GM23248 (cell line): ENCODE measurements around the gene MAN2B2. TPM values are rescaled to one million over a fixed set of nuclear protein-coding genes. Genes with fewer than 3 reads are reported as not detected.
"Not testable (repeated sequence)": the region's sequence is repeated elsewhere in the genome, so short reads cannot be mapped to it uniquely, and the experiment has no call there.

Experiments used
- DNase-seq: peaks from one replicate; pipeline ENCODE4 v3.0.0-alpha.2; 2015
- H2AFZ ChIP-seq: fragments of 200-600 bp; sonication (generic); 2 replicates; pipeline ENCODE4 v1.6.1; 2016; ENCODE audit warnings: antibody characterized with exemption
- H3F3A ChIP-seq: fragments of 200-600 bp; sonication (generic); 2 replicates; pipeline ENCODE4 v1.6.1; 2016; ENCODE audit warnings: mild to moderate bottlenecking, antibody characterized with exemption, mixed run types; ENCODE audit not compliant: insufficient read depth
- H3K27ac ChIP-seq: fragments of 200-600 bp; sonication (generic); 2 replicates; pipeline ENCODE4 v1.5.1; 2016; ENCODE audit warnings: mild to moderate bottlenecking
- H3K27me3 ChIP-seq: fragments of 200-600 bp; sonication (generic); replicated peaks from 2 replicates; pipeline ENCODE4 v1.6.1; 2016; ENCODE audit warnings: mild to moderate bottlenecking; ENCODE audit not compliant: insufficient read depth
- H3K36me3 ChIP-seq: fragments of 200-600 bp; sonication (generic); 2 replicates; pipeline ENCODE4 v1.6.1; 2016; ENCODE audit warnings: low read depth, mild to moderate bottlenecking
- H3K4me1 ChIP-seq: fragments of 200-600 bp; sonication (generic); 2 replicates; pipeline ENCODE4 v1.6.1; 2016; ENCODE audit warnings: mild to moderate bottlenecking; ENCODE audit not compliant: insufficient read depth
- H3K4me2 ChIP-seq: fragments of 200-600 bp; sonication (generic); one replicate; pipeline ENCODE4 v1.6.1; 2016; ENCODE audit warnings: mild to moderate bottlenecking; ENCODE audit not compliant: unreplicated experiment
- H3K4me3 ChIP-seq: fragments of 200-600 bp; sonication (generic); 2 replicates; pipeline ENCODE4 v1.5.1; 2016; ENCODE audit warnings: mild to moderate bottlenecking
- H3K79me2 ChIP-seq: fragments of 200-600 bp; sonication (generic); 2 replicates; pipeline ENCODE4 v1.6.1; 2016; ENCODE audit warnings: mild to moderate bottlenecking; ENCODE audit not compliant: insufficient read depth
- H3K9ac ChIP-seq: fragments of 200-600 bp; sonication (generic); 2 replicates; pipeline ENCODE4 v1.6.1; 2016; ENCODE audit warnings: mild to moderate bottlenecking
- H3K9me2 ChIP-seq: fragments of 200-600 bp; sonication (generic); 2 replicates; pipeline ENCODE4 v1.6.1; 2016; ENCODE audit warnings: mixed run types, mild to moderate bottlenecking, moderate library complexity; ENCODE audit not compliant: insufficient read depth
- H3K9me3 ChIP-seq: fragments of 200-600 bp; sonication (generic); one replicate; pipeline ENCODE4 v1.6.1; 2017; ENCODE audit warnings: low read depth
- H4K20me1 ChIP-seq: fragments of 200-600 bp; sonication (generic); 2 replicates; pipeline ENCODE4 v1.6.0; 2016; ENCODE audit not compliant: insufficient read depth
- EZH2 ChIP-seq: fragments of 200-600 bp; sonication (generic); IDR thresholded peaks from 2 replicates; pipeline ENCODE4 v1.6.1; 2018; ENCODE audit warnings: antibody characterized with exemption, mild to moderate bottlenecking; ENCODE audit not compliant: insufficient read depth, poor library complexity, severe bottlenecking
- EZH2phosphoT487 ChIP-seq: fragments of 200-600 bp; sonication (generic); IDR thresholded peaks from 2 replicates; pipeline ENCODE4 v1.6.1; 2018; ENCODE audit warnings: antibody characterized with exemption, moderate library complexity, mild to moderate bottlenecking, low read depth; ENCODE audit not compliant: insufficient read depth
- WGBS, 2 experiments: methylation state at CpG; one replicate each; pipeline ENCODE4 v1.1.6; 2015 to 2017; ENCODE audit warnings: low lambda C conversion rate in 2 of 2, low coverage in 1 of 2; ENCODE audit errors: missing lambda C conversion rate in 2 of 2; 5-methylcytosine and 5-hydroxymethylcytosine counted together
- in situ Hi-C: fragments of 300-500 bp; cut with MboI; formaldehyde crosslinking; loops from 2 replicates; pipeline ENCODE4 v1.15.0; 2020
- polyA plus RNA-seq: library from polyadenylated mRNA; unstranded; fragments of >200 nt; fragmentation: Nextera tagmentation; extraction: Ambion mirVana; gene quantifications from 2 replicates; pipeline ENCODE4 v1.2.1, GENCODE V29; 2016
- total RNA-seq: library from RNA; depleted of rRNA; stranded (reverse); fragments of >200 nt; shearing (Covaris generic); gene quantifications from 2 replicates; pipeline ENCODE4 v1.2.3, GENCODE V29; 2014

Gene MAN2B2
- total and polyA plus RNA-seq, 2 experiments from 2014 or later, result 28.7 to 40.1 TPM

- Histone ChIP-seq H3F3A (no peaks in the 10 kb centered on the region), H3K9ac (no peak overlapping the region), H4K20me1 (no peaks in the 10 kb centered on the region; the same call in 1 of the 2 replicates), H3K36me3 (no peaks in the 10 kb centered on the region), H3K27ac (no peak overlapping the region), H3K4me1 (no peaks in the 10 kb centered on the region), H2AFZ (no peak overlapping the region), H3K9me3 (no peaks in the 10 kb centered on the region), H3K4me2 (no peak overlapping the region), H3K4me3 (no peak overlapping the region), H3K79me2 (no peaks in the 10 kb centered on the region), H3K27me3 (no peaks in the 10 kb centered on the region), H3K9me2 (no peaks in the 10 kb centered on the region)
- no peak for DNase-seq
- TF ChIP-seq EZH2 (no peak), EZH2phosphoT487 (no peak)
- in situ Hi-C loops, result no loop called here
- 88 to 91% methylated on average over 9 of the region's 9 CpGs for WGBS, 2 experiments
Measured at GRCh38 chr4:6625256-6625655, 50.3 kb downstream of the MAN2B2 start.

- 46 to 49% methylated on average over 11 of the region's 11 CpGs for WGBS, 2 experiments
- Histone ChIP-seq H2AFZ (no peak overlapping the region), H3K9ac (no peak overlapping the region)
Measured at GRCh38 chr4:6626066-6626465, 51.1 kb downstream of the MAN2B2 start.

DNA sequence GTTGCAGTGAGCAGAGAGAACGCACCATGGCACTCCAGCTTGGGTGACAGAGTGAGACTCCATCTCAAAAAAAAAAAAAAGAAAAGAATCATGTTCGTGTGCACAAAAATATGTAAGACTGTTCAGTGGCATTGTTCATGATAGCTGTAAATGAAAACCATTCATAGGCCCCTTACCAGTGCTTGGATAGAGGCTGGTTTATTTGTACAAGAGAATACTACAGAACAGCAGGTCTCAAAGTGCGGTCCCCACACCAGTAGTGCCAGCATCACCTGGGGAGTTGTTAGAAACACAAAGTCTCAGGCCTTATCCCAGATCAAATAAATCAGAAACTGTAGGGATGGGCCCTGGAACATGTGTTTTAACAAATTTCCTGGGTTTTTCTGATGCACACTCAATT, 52.8 kb downstream of the MAN2B2 start:
- Histone ChIP-seq H3K27me3 (no peaks in the 10 kb centered on the region), H3F3A (no peaks in the 10 kb centered on the region), H3K27ac (no peak overlapping the region), H3K4me3 (no peak overlapping the region), H3K9me3 (no peaks in the 10 kb centered on the region), H3K79me2 (peaks cover 5% of the 10 kb centered on the region; the same call in 1 of the 2 replicates), H2AFZ (no peak overlapping the region), H3K4me2 (no peak overlapping the region), H3K9ac (no peak overlapping the region), H3K36me3 (no peaks in the 10 kb centered on the region), H3K4me1 (no peaks in the 10 kb centered on the region), H4K20me1 (no peaks in the 10 kb centered on the region), H3K9me2 (no peaks in the 10 kb centered on the region)
- no peak for DNase-seq
- in situ Hi-C loops, result no loop called here
- TF ChIP-seq EZH2, result no peak
- no peak for TF ChIP-seq EZH2phosphoT487
- 70 to 73% methylated on average over 2 to 3 of the region's 3 CpGs for WGBS, 2 experiments

More at GRCh38 chr4:6626066-6626465, 51.1 kb downstream of the MAN2B2 start:
- Histone ChIP-seq H3K27ac (no peak overlapping the region), H3K36me3 (no peaks in the 10 kb centered on the region), H3K9me2 (no peaks in the 10 kb centered on the region), H3K27me3 (no peaks in the 10 kb centered on the region), H3K9me3 (no peaks in the 10 kb centered on the region), H4K20me1 (no peaks in the 10 kb centered on the region; the same call in 1 of the 2 replicates), H3K79me2 (no peaks in the 10 kb centered on the region), H3K4me3 (no peak overlapping the region), H3K4me1 (no peaks in the 10 kb centered on the region), H3F3A (no peaks in the 10 kb centered on the region), H3K4me2 (no peak overlapping the region)
- DNase-seq, result no peak
- in situ Hi-C loops, result no loop called here
- no peak for TF ChIP-seq EZH2phosphoT487
- TF ChIP-seq EZH2, result no peak

- H3K4me3 ChIP-seq, H4K20me1 ChIP-seq, H3K27ac ChIP-seq, H3K9me3 ChIP-seq, H3K9me2 ChIP-seq, H3F3A ChIP-seq, in situ Hi-C loops, H3K4me1 ChIP-seq, H2AFZ ChIP-seq, DNase-seq, H3K36me3 ChIP-seq, H3K79me2 ChIP-seq, H3K27me3 ChIP-seq, H3K4me2 ChIP-seq, H3K9ac ChIP-seq: not testable (repeated sequence)
- 87 to 100% methylated on average over 1 of the region's 1 CpG for WGBS, 2 experiments
Measured at GRCh38 chr4:6628484-6628883, 53.5 kb downstream of the MAN2B2 start.

DNA sequence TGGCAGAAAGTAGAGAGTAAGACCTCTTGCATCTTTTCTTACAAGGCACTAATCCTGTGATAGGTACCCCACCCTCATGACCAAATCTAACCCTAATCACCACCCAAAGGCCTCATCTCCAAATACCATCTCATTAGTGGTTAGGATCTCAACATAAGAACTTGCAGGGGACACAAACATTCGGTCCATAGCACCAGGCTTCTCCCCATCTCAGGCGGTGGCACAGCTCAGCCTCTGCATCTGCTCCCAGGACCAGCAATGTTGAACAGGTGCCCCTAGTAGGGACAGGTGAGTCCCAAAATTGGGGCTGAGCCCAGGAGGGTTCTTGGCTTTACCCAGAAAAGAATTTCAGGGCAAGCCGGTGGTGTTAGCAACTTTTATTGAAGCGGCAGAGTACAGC, 57.1 kb downstream of the MAN2B2 start:
- Histone ChIP-seq H3K9me2 (no peaks in the 10 kb centered on the region), H3K9me3 (no peaks in the 10 kb centered on the region), H3K4me3 (no peak overlapping the region), H3K4me2 (no peak overlapping the region), H4K20me1 (no peaks in the 10 kb centered on the region), H3K79me2 (peaks cover 5% of the 10 kb centered on the region; the same call in 1 of the 2 replicates), H3K27ac (no peak overlapping the region), H3K9ac (no peak overlapping the region), H3K4me1 (0 out of 2 replicates have a peak, but pooled peaks cover 5% of the 10 kb centered on the region), H2AFZ (no peak overlapping the region), H3K36me3 (no peaks in the 10 kb centered on the region), H3F3A (no peaks in the 10 kb centered on the region), H3K27me3 (no peaks in the 10 kb centered on the region)
- no peak for TF ChIP-seq EZH2
- TF ChIP-seq EZH2phosphoT487, result no peak
- in situ Hi-C loops, result no loop called here
- WGBS, 2 experiments, result 85 to 93% methylated on average over 4 of the region's 4 CpGs
- no peak for DNase-seq
